HEK293T (cell line): ENCODE results near the gene VWA5B1.

Experiments used
- ELF4 ChIP-seq: fragments of 450-650 bp; IDR thresholded peaks from 2 replicates; pipeline ENCODE4 v1.6.1; 2017; ENCODE audit warnings: antibody characterized with exemption
- HDGF ChIP-seq: fragments of 450-650 bp; IDR thresholded peaks from 2 replicates; pipeline ENCODE4 v1.6.1; 2017; ENCODE audit warnings: antibody characterized with exemption, borderline replicate concordance
- SP1 ChIP-seq: fragments of 450-650 bp; IDR thresholded peaks from 2 replicates; pipeline ENCODE4 v1.6.1; 2017
- TARDBP ChIP-seq: fragments of 450-650 bp; IDR thresholded peaks from 2 replicates; pipeline ENCODE4 v1.6.1; 2016

GRCh38 chr1:20383631-20384030 lies 93.0 kb downstream of the VWA5B1 start:
- no peak for TF ChIP-seq SP1
- TF ChIP-seq ELF4, result no peak
- TF ChIP-seq TARDBP, result no peak
- TF ChIP-seq HDGF, result no peak
